ENCODE data around the gene NTN4. TPM values are rescaled to one million over a fixed set of nuclear protein-coding genes. Genes with fewer than 3 reads are reported as not detected.

The NTN4 gene
- polyA plus RNA-seq, 1 of the 3 experiments (the other 2 are of a cell fraction), result 0.08 TPM

DNA sequence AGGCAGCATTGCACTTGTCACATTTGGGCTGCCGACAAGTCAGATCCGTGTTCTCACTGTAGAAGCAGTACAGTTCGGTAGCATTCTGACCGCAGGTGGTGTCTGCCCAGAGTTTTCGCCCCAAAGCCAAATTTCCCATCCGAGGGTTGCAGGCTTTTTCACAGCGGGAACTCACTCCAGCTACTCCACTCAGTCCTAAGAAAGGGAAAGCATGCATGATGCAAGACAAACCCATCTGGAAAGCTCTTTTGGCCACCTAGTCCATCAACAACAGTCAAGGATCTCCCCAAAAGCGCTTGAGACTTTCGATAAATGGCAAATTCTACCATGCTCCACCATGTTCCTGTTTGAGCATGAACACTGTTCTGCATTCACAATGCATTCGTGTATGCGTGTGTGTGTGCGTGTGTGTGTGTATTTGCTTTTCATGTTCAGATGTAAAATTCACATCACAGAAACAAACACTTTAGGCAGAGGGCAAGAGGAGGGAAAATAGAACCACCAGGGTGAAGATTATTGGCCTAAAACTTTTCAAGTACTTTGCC is 3.2 kb downstream of the NTN4 start:
- 87% methylated on average over 12 of the region's 12 CpGs for WGBS (ENCODE audit: low lambda C conversion rate)
- DNase-seq, result no peak
- POLR2A ChIA-PET, result no interaction called here

DNA sequence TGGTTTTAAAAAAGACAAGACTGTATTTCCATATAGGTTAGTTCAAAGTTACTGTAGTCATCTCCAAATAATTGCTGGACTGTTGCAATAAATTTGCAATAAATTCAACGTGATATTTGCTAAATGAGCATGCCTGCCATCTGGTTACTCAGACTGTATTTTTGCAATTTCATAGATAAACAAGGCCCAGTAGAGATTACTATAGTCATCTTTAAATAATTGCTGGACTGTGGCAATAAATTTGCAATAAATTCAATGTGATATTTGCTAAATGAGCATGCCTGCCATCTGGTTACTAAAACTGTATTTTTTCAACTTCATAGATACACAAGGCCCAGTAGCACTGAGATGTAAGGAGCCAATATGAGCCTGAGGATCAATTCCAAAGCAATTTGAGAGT is 5.6 kb downstream of the NTN4 start:
- H3K4me3 ChIP-seq (ENCODE audit: low read depth in 2 of 2, low read length in 1 of 2), result no peak overlapping the region
- H3K79me2 ChIP-seq (ENCODE audit: insufficient read depth), result no peaks in the 10 kb centered on the region
- CTCF ChIA-PET, result no interaction called here
- H4K20me1 ChIP-seq (ENCODE audit: insufficient read depth), result no peaks in the 10 kb centered on the region
- H3K9me3 ChIP-seq, result no peaks in the 10 kb centered on the region
- H3K27ac ChIP-seq (ENCODE audit: low read depth in 2 of 2, low read length in 1 of 2), result no peak overlapping the region
- 32% methylated on average over 1 of the region's 1 CpG for WGBS (ENCODE audit: low lambda C conversion rate)
- POLR2A ChIA-PET, result no interaction called here
- no peak overlapping the region for H3K4me2 ChIP-seq
- H3K36me3 ChIP-seq (replicated peaks in 1 of 2; ENCODE audit: control insufficient read depth in 1 of 2, insufficient read depth in 2 of 2, low read length in 1 of 2), result no peaks in the 10 kb centered on the region
- H3K9ac ChIP-seq, result no peak overlapping the region
- no peak for DNase-seq
- peaks cover 20% of the 10 kb centered on the region; the same call in 1 of the 2 replicates for H3K27me3 ChIP-seq (ENCODE audit: insufficient read depth)
- H2AFZ ChIP-seq (ENCODE audit: low read depth), result no peak overlapping the region
- TF ChIP-seq, protein P1, sequence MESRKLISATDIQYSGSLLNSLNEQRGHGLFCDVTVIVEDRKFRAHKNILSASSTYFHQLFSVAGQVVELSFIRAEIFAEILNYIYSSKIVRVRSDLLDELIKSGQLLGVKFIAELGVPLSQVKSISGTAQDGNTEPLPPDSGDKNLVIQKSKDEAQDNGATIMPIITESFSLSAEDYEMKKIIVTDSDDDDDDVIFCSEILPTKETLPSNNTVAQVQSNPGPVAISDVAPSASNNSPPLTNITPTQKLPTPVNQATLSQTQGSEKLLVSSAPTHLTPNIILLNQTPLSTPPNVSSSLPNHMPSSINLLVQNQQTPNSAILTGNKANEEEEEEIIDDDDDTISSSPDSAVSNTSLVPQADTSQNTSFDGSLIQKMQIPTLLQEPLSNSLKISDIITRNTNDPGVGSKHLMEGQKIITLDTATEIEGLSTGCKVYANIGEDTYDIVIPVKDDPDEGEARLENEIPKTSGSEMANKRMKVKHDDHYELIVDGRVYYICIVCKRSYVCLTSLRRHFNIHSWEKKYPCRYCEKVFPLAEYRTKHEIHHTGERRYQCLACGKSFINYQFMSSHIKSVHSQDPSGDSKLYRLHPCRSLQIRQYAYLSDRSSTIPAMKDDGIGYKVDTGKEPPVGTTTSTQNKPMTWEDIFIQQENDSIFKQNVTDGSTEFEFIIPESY (IDR thresholded peaks at IDR 0.05; ENCODE audit: borderline replicate concordance, low read depth), result no peak
- TF ChIP-seq, protein P2, sequence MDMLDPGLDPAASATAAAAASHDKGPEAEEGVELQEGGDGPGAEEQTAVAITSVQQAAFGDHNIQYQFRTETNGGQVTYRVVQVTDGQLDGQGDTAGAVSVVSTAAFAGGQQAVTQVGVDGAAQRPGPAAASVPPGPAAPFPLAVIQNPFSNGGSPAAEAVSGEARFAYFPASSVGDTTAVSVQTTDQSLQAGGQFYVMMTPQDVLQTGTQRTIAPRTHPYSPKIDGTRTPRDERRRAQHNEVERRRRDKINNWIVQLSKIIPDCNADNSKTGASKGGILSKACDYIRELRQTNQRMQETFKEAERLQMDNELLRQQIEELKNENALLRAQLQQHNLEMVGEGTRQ (IDR thresholded peaks at IDR 0.05; ENCODE audit: borderline replicate concordance, low read depth, low read length), result no peak
- TF ChIP-seq TEAD4 (IDR thresholded peaks at IDR 0.05; ENCODE audit: borderline replicate concordance, insufficient read depth) (no peak), NRF1 (IDR thresholded peaks at IDR 0.05; ENCODE audit: low read depth, low read length) (no peak), YY1 (IDR thresholded peaks at IDR 0.05; ENCODE audit: low read depth) (no peak), RFX5 (IDR thresholded peaks at IDR 0.05; ENCODE audit: low read length) (no peak), JUND (IDR thresholded peaks at IDR 0.05) (no peak)
- TF ChIP-seq, protein P3, sequence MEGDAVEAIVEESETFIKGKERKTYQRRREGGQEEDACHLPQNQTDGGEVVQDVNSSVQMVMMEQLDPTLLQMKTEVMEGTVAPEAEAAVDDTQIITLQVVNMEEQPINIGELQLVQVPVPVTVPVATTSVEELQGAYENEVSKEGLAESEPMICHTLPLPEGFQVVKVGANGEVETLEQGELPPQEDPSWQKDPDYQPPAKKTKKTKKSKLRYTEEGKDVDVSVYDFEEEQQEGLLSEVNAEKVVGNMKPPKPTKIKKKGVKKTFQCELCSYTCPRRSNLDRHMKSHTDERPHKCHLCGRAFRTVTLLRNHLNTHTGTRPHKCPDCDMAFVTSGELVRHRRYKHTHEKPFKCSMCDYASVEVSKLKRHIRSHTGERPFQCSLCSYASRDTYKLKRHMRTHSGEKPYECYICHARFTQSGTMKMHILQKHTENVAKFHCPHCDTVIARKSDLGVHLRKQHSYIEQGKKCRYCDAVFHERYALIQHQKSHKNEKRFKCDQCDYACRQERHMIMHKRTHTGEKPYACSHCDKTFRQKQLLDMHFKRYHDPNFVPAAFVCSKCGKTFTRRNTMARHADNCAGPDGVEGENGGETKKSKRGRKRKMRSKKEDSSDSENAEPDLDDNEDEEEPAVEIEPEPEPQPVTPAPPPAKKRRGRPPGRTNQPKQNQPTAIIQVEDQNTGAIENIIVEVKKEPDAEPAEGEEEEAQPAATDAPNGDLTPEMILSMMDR (IDR thresholded peaks at IDR 0.05), result no peak
- TF ChIP-seq, protein P4, sequence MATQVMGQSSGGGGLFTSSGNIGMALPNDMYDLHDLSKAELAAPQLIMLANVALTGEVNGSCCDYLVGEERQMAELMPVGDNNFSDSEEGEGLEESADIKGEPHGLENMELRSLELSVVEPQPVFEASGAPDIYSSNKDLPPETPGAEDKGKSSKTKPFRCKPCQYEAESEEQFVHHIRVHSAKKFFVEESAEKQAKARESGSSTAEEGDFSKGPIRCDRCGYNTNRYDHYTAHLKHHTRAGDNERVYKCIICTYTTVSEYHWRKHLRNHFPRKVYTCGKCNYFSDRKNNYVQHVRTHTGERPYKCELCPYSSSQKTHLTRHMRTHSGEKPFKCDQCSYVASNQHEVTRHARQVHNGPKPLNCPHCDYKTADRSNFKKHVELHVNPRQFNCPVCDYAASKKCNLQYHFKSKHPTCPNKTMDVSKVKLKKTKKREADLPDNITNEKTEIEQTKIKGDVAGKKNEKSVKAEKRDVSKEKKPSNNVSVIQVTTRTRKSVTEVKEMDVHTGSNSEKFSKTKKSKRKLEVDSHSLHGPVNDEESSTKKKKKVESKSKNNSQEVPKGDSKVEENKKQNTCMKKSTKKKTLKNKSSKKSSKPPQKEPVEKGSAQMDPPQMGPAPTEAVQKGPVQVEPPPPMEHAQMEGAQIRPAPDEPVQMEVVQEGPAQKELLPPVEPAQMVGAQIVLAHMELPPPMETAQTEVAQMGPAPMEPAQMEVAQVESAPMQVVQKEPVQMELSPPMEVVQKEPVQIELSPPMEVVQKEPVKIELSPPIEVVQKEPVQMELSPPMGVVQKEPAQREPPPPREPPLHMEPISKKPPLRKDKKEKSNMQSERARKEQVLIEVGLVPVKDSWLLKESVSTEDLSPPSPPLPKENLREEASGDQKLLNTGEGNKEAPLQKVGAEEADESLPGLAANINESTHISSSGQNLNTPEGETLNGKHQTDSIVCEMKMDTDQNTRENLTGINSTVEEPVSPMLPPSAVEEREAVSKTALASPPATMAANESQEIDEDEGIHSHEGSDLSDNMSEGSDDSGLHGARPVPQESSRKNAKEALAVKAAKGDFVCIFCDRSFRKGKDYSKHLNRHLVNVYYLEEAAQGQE (IDR thresholded peaks at IDR 0.05; ENCODE audit: low read depth, low read length), result no peak
- H3K4me1 ChIP-seq (ENCODE audit: control insufficient read depth in 1 of 2, insufficient read depth in 2 of 2, low read depth in 1 of 2, low read length in 1 of 2), result peaks cover 0 to 6% of the 10 kb centered on the region in 2 experiments; a peak in 1 of 4 replicates
- no peaks in the 10 kb centered on the region for H3F3A ChIP-seq (replicated peaks; ENCODE audit: insufficient read depth)
- no peaks in the 10 kb centered on the region for H3K9me2 ChIP-seq

More for the DNA sequence above, 3.2 kb downstream of the NTN4 start:
- Histone ChIP-seq H3K4me2 (no peak overlapping the region), H3K27me3 (ENCODE audit: insufficient read depth) (peaks cover 38% of the 10 kb centered on the region), H4K20me1 (ENCODE audit: insufficient read depth) (no peaks in the 10 kb centered on the region), H3K36me3 (replicated peaks in 1 of 2; ENCODE audit: control insufficient read depth in 1 of 2, insufficient read depth in 2 of 2, low read length in 1 of 2) (no peaks in the 10 kb centered on the region), H3F3A (replicated peaks; ENCODE audit: insufficient read depth) (no peaks in the 10 kb centered on the region), H3K9me3 (no peaks in the 10 kb centered on the region), H2AFZ (ENCODE audit: low read depth) (no peak overlapping the region), H3K9ac (no peak overlapping the region), H3K27ac (ENCODE audit: low read depth in 2 of 2, low read length in 1 of 2) (no peak overlapping the region), H3K9me2 (no peaks in the 10 kb centered on the region), H3K79me2 (ENCODE audit: insufficient read depth) (no peaks in the 10 kb centered on the region), H3K4me1 (ENCODE audit: control insufficient read depth in 1 of 2, insufficient read depth in 2 of 2, low read depth in 1 of 2, low read length in 1 of 2) (peaks cover 4 to 12% of the 10 kb centered on the region in 2 experiments; a peak in 1 of 4 replicates), H3K4me3 (ENCODE audit: low read depth in 2 of 2, low read length in 1 of 2) (no peak overlapping the region)
- CTCF ChIA-PET, result interaction anchor here (1.9 kb wide), 1 partner anchor 10 kb away, joined by 6 read pairs; no protein-coding TSS in a partner anchor
- TF ChIP-seq EZH2phosphoT487 (IDR thresholded peaks at IDR 0.05; ENCODE audit: borderline replicate concordance, low read depth) (no peak), ELF1 (IDR thresholded peaks at IDR 0.05) (no peak), MXI1 (IDR thresholded peaks at IDR 0.05; ENCODE audit: low read depth, low read length) (no peak), YY1 (IDR thresholded peaks at IDR 0.05; ENCODE audit: low read depth) (no peak), JUND (IDR thresholded peaks at IDR 0.05) (no peak)
- TF ChIP-seq, protein P1 (IDR thresholded peaks at IDR 0.05; ENCODE audit: borderline replicate concordance, low read depth), result no peak
- TF ChIP-seq, protein P5, sequence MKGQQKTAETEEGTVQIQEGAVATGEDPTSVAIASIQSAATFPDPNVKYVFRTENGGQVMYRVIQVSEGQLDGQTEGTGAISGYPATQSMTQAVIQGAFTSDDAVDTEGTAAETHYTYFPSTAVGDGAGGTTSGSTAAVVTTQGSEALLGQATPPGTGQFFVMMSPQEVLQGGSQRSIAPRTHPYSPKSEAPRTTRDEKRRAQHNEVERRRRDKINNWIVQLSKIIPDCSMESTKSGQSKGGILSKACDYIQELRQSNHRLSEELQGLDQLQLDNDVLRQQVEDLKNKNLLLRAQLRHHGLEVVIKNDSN (IDR thresholded peaks at IDR 0.05; ENCODE audit: borderline replicate concordance, low read depth), result no peak
